ENCODE data around the gene NAT16.
"Not testable (repeated sequence)": the region's sequence is repeated elsewhere in the genome, so short reads cannot be mapped to it uniquely, and the experiment has no call there.

NAT16 gene

GRCh38 chr7:101128040-101128834, 51.9 kb downstream of the NAT16 start:
- in situ Hi-C loops (cut with MboI; ENCODE audit: low sequenced_read_pairs), result no loop called here

- in situ Hi-C loops (cut with MboI; ENCODE audit: low sequenced_read_pairs), result no loop called here
Measured at GRCh38 chr7:101127460-101128039, 52.5 kb downstream of the NAT16 start.

GRCh38 chr7:101126651-101127459, 53.2 kb downstream of the NAT16 start, which contains the start of gene SERPINE1:
SERPINE1 (plus strand) TSS chr7:101127104; CDS start chr7:101128394, 1,290 bp downstream.
- in situ Hi-C loops (cut with MboI; ENCODE audit: low sequenced_read_pairs), result no loop called here

GRCh38 chr7:101125989-101126650, 54.0 kb downstream of the NAT16 start:
- in situ Hi-C loops (cut with MboI; ENCODE audit: low sequenced_read_pairs), result no loop called here

- in situ Hi-C loops (cut with MboI; ENCODE audit: low sequenced_read_pairs), result no loop called here
Measured at GRCh38 chr7:101124376-101125056, 55.6 kb downstream of the NAT16 start.

GRCh38 chr7:101123703-101124068, 56.4 kb downstream of the NAT16 start:
- in situ Hi-C loops (cut with MboI; ENCODE audit: low sequenced_read_pairs), result no loop called here

- in situ Hi-C loops (cut with MboI; ENCODE audit: low sequenced_read_pairs), result no loop called here
Measured at GRCh38 chr7:101122933-101123702, 57.0 kb downstream of the NAT16 start.

GRCh38 chr7:101121991-101122932, 57.8 kb downstream of the NAT16 start:
- in situ Hi-C loops (cut with MboI; ENCODE audit: low sequenced_read_pairs), result no loop called here

- in situ Hi-C loops (cut with MboI; ENCODE audit: low sequenced_read_pairs), result not testable (repeated sequence)
Measured at GRCh38 chr7:101121631-101121990, 58.5 kb downstream of the NAT16 start.

All from HL-60/S4 treated with retinoic acid at 250 ng/mL for 4 days and 3 days (cell line).